ENCODE measurements around the gene ZCCHC24. TPM values are rescaled to one million over a fixed set of nuclear protein-coding genes. Genes with fewer than 3 reads are reported as not detected.

The ZCCHC24 gene
- total RNA-seq, 1 experiment from 2014 or later: 3.3 TPM

DNA sequence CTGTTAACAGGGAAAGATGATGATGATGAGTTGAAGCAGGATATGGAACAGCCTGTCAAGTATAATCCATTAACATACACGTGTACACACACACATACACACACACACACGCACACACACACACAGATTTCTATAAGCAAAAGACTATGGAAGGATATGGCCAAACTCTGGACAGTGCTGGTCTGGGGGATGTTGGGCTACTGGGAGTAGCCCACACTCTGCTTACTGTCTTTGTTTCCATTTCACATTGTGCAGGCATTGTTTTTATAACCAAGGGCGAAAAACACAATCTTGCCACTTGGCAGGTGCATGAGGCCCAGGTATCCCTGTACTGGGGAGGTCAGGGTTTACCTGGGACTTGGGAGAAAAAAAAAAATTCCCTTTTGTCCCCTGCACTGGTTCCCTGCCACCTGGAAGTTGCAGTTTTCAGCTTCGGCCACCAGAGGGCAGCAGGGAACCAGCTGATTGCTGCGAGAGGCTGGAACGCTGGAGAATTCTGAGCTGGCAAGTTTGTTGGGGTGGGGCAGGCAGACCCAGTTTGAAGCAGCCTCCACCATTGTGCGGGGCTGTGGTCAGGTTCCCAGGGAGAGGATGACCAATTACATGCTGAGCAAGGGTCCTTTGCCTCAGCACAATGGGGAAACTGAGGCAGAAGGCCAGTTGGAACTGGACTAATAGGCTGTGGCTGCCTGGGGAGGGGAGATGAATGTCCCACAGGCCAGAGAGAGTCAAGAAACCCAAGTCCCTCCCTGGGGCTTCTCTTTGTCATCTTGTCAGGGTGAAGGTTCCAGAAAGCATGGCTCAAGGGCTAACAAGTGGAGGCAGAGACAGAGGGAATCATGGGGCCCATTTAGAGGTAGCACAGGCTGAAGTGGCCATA lies 70.9 kb downstream of the ZCCHC24 start:
- DNase-seq (ENCODE audit: low read depth, low spot score): peak; percentile 69
- in situ Hi-C loops (cut with HindIII; ENCODE audit: low pct_unique_long_range_greater_than_20kb, low sequenced_read_pairs): loop anchor here (25.0 kb wide), 1 partner anchor 113 kb away; no protein-coding TSS in a partner anchor

DNA sequence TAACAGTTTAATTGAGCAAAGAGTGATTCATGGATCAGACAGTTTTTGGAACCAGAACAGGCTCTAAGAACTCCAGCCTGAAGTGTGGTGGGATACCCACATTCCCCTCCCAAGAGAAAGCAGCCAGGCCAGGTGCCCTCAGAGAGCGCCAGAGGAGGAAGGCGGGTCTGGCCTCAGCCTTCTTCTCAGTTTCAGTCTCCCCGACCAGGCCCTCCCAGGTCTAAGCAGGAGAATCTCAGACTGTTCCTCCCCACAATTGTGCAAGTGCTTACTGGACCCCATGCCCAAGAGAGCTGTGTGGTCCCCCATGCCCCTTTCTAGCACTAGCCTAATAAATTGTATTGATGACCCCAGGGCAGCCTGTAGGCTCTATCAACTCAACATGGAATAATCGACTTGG lies 72.6 kb downstream of the ZCCHC24 start:
- in situ Hi-C loops (cut with HindIII; ENCODE audit: low pct_unique_long_range_greater_than_20kb, low sequenced_read_pairs): loop anchor here (25.0 kb wide), 1 partner anchor 114 kb away; no protein-coding TSS in a partner anchor
- no peak for DNase-seq (ENCODE audit: low read depth, low spot score)

DNA sequence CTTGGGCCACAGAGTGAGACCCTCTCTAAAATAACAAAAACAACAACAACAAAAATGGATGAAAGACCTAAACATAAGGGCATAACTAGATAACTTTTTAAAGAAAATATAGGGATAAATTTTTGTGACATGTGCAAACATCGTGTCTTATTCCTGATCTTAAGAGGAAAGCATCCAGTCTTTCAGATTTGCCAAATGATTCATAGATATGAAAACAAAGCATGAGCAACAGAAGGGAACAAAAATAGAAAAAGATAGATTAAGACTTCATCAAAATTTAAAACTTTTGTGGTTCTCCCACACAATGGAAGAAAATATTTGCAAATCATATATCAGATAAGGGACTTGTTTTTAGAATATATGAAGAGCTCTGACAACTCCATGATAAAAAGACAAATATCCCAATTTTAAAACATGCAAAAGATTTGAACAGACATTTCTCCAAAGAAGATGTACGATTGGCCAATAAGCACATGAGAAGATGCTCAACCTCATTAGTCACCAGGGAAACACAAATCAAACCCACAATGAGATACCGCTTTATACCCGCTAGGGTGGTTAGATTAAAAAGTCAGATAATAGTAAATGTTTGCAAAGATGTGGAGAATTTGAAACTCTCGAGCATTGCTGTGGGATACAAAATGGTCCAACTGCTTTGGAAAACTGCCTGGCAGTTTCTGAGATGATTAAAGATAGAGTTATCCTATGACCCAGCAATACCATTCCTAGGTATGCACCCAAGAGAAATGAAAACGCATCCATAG lies 77.8 kb downstream of the ZCCHC24 start:
- in situ Hi-C loops (cut with HindIII; ENCODE audit: low pct_unique_long_range_greater_than_20kb, low sequenced_read_pairs): loop anchor here (25.0 kb wide), 1 partner anchor 120 kb away; no protein-coding TSS in a partner anchor

DNA sequence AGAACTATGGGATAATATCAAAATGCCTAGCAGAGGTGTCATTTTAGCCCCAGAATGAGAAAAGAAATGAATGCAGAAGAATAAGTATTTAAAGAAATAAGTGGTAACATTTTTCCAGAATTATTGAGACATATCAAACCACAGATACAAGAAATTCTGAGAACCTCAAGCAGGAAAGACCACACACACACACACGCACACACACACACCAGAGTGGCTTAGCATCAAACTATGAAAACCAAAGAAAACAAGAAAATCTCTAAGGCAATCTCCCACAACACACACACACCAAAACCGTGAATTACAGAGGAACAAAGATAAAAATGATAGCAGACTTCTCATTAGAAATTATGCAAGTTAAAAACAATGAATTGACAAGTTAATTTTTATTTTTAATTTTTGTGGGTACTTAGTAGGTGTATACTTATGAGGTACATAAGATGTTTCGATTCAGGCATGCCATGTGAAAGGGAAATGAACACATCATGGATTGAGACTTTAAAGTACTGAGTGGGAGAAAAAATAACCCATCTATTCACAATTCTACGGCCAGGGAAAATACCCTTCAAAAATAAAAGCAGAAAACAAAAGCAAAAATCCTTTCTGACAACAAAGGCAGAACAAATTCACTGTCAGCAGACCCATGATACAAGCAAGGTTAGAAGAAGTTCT lies 83.6 kb downstream of the ZCCHC24 start:
- no peak for DNase-seq (ENCODE audit: low read depth, low spot score)
- in situ Hi-C loops (cut with HindIII; ENCODE audit: low pct_unique_long_range_greater_than_20kb, low sequenced_read_pairs): loop anchor here (25.0 kb wide), 1 partner anchor 125 kb away; no protein-coding TSS in a partner anchor

More for the DNA sequence above, 77.8 kb downstream of the ZCCHC24 start:
- DNase-seq (ENCODE audit: low read depth, low spot score): no peak

DNA sequence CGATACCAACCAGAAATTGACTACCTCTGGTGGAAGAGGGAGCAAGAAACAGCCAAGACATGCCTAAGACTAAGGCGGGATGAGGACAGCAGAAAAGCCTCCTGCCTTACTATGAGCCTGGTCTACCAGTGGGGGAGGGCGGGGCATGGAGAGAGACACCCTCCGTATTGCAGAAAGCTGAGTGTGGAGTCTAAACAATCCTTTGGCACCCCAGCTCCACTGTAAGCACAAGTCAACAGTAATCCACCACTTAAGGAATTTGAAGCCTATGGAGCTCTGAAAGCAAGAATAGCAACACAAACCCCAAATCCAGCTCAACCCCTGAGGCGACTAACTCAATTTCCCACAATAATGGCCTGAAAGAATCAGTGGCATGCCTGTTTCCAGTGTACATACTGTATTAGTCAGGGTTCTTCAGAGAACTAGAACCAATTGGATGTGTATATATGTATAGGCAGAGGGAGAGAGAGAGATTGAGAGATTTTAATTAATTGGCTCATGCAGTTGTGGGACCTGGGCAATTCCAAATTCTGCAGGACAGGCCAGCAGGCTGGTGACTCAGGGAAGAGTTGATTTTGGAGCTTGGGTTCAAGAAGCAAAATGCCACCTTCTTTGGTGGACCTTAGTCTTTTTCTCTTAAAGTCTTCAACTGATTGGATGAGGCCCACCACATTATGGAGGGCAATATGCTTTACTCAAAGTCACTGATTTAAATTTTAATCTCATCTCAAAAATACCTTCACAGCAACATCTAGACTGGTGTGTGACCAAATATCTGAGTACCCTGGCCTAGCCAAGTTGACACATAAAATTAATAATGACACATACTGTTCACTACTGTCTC lies 84.7 kb downstream of the ZCCHC24 start:
- in situ Hi-C loops (cut with HindIII; ENCODE audit: low pct_unique_long_range_greater_than_20kb, low sequenced_read_pairs): loop anchor here (25.0 kb wide), 1 partner anchor 127 kb away; no protein-coding TSS in a partner anchor
- DNase-seq (ENCODE audit: low read depth, low spot score): no peak

DNA sequence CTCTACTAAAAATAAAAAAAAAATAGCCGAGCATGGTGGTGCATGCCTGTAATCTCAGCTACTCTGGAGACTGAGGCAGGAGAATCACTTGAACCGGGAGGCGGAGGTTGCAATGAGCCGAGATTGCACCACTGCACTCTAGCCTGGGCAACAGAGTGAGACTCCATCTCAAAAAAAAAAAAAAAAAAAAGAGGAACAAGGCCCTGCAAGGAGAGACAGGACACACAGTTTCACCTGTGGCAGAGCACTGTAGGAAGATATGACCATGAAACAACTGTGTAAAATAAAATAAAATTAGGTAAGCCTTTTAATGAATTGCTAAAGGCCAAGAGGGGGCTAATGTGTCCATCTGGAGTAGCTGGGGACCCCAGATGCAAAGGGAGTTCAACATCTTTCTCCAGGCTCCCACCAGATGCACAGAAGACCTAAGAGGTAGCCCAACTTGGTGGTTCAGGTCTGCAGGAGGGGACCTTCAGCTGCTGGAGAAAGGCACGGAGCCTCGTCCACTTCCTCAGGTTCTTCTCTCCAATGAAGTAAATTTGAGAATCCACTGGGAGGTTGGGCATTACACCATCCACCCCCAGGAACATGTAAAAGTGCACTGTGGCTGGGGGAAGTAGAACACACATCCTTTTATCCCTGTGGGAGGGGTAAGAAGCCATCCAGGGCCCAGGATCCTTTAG lies 85.5 kb downstream of the ZCCHC24 start:
- DNase-seq (ENCODE audit: low read depth, low spot score): no peak
- in situ Hi-C loops (cut with HindIII; ENCODE audit: low pct_unique_long_range_greater_than_20kb, low sequenced_read_pairs): loop anchor here (25.0 kb wide), 1 partner anchor 127 kb away; no protein-coding TSS in a partner anchor

DNA sequence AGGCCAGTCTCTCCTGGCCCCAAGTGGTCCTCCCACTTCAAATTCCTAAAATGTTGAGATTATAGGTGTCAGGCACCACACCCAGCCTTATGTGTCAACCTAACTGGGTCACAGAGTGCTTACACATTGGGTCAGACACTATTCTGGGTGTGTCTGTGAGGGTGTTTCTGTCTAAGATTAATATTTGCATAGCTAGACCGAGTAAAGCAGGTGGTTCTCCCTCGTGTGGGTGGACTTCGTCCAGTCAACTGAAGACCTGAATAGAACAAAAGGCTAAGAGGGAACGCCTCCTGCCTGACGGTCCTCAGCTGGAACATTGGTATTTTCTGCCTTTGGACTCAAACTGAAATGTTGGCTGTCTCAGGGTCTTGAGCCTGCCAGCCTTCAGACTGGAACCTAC lies 86.6 kb downstream of the ZCCHC24 start:
- DNase-seq (ENCODE audit: low read depth, low spot score): no peak
- in situ Hi-C loops (cut with HindIII; ENCODE audit: low pct_unique_long_range_greater_than_20kb, low sequenced_read_pairs): loop anchor here (25.0 kb wide), 1 partner anchor 128 kb away; no protein-coding TSS in a partner anchor

DNA sequence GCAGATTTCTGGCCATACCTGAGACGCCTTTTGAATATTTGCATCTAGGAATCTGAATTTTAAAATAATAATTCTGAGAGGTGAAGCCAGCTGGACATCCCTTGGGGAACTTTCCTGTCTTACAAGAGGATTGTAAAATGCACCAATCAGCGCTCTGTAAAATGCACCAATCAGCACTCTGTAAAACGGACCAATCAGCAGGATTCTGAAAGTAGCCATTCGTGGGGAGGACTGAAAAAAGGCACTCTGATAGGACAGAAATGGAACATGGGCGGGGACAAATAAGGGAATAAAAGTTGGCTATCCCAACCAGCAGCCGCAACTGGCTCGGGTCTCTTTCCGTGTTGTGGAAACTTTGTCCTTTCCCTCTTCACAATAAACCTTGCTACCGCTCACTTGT lies 88.2 kb downstream of the ZCCHC24 start:
- DNase-seq (ENCODE audit: low read depth, low spot score): no peak
- in situ Hi-C loops (cut with HindIII; ENCODE audit: low pct_unique_long_range_greater_than_20kb, low sequenced_read_pairs): loop anchor here (25.0 kb wide), 1 partner anchor 130 kb away; no protein-coding TSS in a partner anchor

DNA sequence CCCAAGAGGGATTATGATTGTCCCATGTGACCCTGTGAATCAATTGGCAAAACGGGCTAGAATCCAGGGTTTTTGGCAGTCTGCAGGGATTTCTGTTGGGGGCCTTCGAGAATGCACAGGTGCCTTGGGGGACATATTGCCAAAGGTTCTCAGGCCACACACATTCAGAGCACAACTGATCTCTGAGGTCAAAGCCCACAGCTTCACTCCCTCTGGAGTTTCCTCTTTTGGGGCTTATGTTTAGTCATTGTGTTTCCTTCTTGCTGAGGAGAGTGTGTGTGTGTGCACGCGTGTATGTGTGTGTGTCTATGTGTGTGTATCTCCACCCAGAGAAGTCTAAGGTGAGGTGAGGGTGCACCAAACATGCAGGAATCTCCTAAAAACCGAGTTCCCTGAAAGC lies 89.3 kb downstream of the ZCCHC24 start:
- no peak for DNase-seq (ENCODE audit: low read depth, low spot score)
- in situ Hi-C loops (cut with HindIII; ENCODE audit: low pct_unique_long_range_greater_than_20kb, low sequenced_read_pairs): loop anchor here (25.0 kb wide), 1 partner anchor 131 kb away; no protein-coding TSS in a partner anchor

DNA sequence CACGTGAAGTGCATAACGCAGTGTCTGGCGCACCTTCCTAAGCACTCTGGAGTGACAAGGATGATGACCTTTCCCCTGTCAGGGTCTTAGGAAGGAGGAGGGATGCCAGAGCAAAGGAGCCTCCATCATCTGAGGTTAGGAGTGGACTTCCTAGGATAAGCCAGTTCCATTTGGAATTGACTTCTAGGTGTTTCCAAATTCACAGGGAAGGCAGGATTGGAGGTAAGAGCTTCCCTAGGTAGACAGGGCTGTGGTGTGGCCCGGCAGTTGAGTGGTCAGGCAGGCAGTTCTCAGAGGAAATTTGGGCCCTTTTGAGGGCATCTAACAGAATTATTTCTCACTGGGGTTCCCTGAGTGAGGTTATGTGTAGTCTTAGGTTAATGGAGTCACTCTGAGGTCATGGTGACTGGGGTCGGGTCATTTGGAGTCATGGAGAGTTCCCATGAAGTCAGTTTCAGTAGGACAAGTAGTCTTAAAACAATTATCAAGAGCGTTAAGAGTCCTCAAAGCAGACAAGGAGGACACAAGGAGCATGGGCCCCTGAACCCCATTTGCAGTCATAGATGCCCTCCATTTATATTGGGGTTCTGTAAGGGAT lies 89.9 kb downstream of the ZCCHC24 start:
- in situ Hi-C loops (cut with HindIII; ENCODE audit: low pct_unique_long_range_greater_than_20kb, low sequenced_read_pairs): loop anchor here (25.0 kb wide), 1 partner anchor 132 kb away; no protein-coding TSS in a partner anchor
- DNase-seq (ENCODE audit: low read depth, low spot score): no peak

DNA sequence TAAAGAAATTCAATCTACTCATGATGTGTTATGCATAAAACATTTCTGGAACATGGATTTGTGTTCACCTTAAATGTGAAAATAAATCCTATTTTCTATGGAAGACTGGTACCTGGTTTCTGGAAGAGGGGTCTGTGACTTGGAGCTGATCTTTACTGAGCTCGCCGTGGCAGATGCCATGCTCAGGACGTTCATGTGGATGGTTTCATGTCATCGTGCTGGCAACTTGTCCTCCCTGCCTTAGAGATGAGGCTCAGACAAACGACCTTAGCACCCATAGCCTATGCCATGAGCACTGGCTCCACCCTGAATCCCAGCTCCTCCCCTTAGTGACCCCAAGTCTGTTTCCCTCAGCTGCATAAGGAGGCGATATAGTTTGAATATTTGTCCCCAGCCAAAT lies 90.8 kb downstream of the ZCCHC24 start:
- no peak for DNase-seq (ENCODE audit: low read depth, low spot score)
- in situ Hi-C loops (cut with HindIII; ENCODE audit: low pct_unique_long_range_greater_than_20kb, low sequenced_read_pairs): loop anchor here (25.0 kb wide), 1 partner anchor 133 kb away; no protein-coding TSS in a partner anchor

DNA sequence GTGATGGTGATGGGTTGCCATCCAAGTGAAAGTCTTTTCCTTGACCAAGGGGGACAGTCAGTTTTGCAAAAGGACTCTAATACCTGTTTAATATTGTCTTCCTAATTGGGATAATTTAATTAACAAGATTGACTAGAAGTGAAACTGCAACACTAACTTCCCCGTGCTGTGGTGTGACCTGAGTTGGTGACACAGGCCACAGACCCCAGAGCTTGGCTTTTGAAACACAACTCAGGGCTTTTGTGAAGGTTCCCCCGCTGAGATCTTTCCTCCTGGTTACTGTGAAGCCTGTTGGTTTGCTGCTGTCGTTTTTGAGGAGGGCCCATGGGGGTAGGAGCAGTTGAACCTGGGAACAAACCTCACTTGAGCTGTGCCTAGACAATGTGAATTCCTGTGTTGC lies 91.3 kb downstream of the ZCCHC24 start:
- in situ Hi-C loops (cut with HindIII; ENCODE audit: low pct_unique_long_range_greater_than_20kb, low sequenced_read_pairs): loop anchor here (25.0 kb wide), 1 partner anchor 133 kb away; no protein-coding TSS in a partner anchor
- no peak for DNase-seq (ENCODE audit: low read depth, low spot score)

DNA sequence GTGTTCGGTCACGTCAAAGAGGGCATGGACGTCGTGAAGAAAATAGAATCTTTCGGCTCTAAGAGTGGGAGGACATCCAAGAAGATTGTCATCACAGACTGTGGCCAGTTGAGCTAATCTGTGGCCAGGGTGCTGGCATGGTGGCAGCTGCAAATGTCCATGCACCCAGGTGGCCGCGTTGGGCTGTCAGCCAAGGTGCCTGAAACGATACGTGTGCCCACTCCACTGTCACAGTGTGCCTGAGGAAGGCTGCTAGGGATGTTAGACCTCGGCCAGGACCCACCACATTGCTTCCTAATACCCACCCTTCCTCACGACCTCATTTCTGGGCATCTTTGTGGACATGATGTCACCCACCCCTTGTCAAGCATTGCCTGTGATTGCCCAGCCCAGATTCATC lies 91.7 kb downstream of the ZCCHC24 start:
- in situ Hi-C loops (cut with HindIII; ENCODE audit: low pct_unique_long_range_greater_than_20kb, low sequenced_read_pairs): loop anchor here (25.0 kb wide), 1 partner anchor 134 kb away; no protein-coding TSS in a partner anchor

DNA sequence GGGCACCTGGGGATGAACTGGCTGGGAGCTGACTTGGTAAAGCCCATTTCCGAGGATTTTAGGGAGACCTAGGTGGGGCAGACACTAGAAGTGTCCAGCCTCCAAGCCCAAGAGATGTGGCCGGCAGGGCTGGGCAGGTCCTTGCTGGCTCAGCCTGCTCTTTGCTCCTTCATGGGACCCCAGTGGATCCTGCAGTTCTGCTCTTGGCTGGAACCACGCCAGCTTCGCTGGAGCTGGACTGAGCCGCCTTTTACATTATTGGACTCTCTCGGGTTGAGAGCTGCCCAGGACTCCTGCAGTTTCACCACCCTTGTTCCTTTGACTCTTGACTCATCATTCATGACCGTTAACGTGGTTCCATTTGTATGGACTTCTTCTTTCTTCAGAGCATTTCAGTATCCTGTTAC lies 92.4 kb downstream of the ZCCHC24 start:
- in situ Hi-C loops (cut with HindIII; ENCODE audit: low pct_unique_long_range_greater_than_20kb, low sequenced_read_pairs): loop anchor here (25.0 kb wide), 1 partner anchor 134 kb away; no protein-coding TSS in a partner anchor
- no peak for DNase-seq (ENCODE audit: low read depth, low spot score)

More for the DNA sequence above, 91.7 kb downstream of the ZCCHC24 start:
- no peak for DNase-seq (ENCODE audit: low read depth, low spot score)

DNA sequence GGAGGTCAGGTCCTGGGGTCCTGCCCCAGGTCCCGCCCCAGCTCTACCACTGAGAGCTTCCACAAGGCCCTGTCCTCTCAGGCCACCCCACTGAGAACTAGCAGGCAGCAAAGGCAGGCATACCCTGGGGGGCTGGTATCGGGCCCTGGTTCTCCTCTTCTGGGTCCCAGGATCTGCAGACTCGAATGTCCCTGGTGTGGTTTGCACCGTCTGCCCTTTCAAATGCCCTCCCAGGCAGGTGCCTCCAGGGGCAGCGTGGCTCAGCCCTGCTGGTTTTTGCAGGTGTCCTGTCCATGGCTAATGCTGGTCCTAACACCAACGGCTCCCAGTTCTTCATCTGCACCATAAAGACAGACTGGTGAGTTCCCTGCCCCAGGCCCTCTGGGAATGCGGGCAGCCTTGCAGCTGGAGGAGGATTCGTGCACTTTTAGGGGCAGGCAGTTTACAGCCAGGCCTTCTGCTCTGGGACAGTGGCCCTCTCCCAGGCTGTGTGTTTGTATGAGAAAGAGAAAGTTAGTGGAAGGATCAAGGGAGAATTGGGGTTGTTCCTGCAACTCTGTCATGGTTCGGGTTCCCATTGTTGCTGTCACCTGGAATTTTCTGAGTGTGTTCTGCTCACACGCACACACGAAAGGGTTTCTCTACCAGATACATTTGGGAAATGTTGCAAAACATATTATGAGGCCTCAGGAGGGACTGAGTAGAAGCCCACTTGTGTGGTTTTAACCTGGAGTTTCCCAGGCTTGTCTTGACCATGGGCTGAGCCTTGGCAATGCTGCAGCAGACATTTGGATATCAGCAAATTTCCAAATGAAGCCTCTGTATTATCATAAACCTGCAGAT lies 93.2 kb downstream of the ZCCHC24 start:
- no peak for DNase-seq (ENCODE audit: low read depth, low spot score)
- in situ Hi-C loops (cut with HindIII; ENCODE audit: low pct_unique_long_range_greater_than_20kb, low sequenced_read_pairs): loop anchor here (25.0 kb wide), 1 partner anchor 135 kb away; no protein-coding TSS in a partner anchor
